HG03432 (cell line): ENCODE measurements around the gene TNIK.
"Not testable (repeated sequence)": the region's sequence is repeated elsewhere in the genome, so short reads cannot be mapped to it uniquely, and the experiment has no call there.

Source experiments
- ATAC-seq: cut with Tn5 transposase; IDR thresholded peaks from one replicate; pipeline ENCODE4 v1.9.1; 2021; ENCODE audit warnings: mild to moderate bottlenecking, moderate library complexity; ENCODE audit not compliant: unreplicated experiment

Gene TNIK

DNA sequence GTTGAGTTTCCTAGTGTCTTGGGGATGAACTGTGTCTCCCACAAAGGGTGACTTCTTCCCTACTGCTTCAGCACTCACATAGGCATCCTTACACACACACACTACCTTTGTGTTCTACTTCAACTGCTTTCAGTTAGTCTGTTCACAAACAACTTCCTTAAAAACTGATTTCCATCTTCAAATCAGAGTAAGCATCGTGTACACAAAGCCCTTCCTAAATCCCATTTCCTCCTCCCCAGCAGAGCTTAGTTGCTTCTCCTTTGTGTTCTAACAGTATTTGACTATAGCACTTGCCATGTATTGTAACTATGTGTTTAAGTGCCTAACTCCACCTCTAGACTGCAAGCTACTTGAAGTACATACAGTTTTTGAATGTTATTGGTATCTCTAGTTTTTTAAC is 71.7 kb downstream of the TNIK start:
- ATAC-seq = no peak

DNA sequence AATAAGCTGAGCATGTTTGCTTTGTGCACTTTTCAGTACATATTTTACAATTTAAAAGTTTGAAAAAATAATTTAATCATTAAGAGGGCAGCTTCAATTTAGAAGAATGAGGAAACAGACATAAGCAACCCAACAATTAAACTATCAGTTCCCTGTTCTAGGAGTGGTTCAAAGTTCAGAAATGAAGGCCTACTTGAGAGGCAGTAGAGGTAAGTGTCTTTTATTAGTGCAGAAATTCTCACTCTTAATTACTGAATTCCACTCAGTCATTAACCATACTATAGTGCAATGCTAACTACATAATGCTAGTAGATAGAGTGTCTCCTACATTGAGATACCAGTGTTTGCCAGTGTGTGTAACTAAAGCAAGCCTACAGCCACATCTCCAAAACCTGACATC is 73.1 kb downstream of the TNIK start:
- ATAC-seq = no peak

DNA sequence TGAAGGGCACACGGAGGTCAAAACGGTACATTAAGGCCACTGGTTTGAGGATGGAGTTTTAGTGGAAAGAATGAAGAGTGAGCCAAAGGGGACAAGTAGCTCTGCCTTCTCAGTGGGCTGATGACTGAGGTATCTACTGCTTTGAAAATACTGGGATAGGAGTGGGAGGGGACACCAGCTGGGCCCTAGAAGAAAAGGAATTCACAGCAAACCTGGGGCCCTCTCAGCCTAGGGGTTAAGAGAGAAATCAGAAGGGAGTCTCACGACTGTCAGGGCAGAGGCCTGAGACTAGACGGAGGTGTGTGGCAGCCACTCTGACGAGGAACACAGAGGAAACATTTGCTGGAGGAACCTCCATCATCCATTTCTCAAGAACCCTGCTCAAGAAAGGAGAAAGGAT is 75.1 kb downstream of the TNIK start:
- ATAC-seq = no peak

DNA sequence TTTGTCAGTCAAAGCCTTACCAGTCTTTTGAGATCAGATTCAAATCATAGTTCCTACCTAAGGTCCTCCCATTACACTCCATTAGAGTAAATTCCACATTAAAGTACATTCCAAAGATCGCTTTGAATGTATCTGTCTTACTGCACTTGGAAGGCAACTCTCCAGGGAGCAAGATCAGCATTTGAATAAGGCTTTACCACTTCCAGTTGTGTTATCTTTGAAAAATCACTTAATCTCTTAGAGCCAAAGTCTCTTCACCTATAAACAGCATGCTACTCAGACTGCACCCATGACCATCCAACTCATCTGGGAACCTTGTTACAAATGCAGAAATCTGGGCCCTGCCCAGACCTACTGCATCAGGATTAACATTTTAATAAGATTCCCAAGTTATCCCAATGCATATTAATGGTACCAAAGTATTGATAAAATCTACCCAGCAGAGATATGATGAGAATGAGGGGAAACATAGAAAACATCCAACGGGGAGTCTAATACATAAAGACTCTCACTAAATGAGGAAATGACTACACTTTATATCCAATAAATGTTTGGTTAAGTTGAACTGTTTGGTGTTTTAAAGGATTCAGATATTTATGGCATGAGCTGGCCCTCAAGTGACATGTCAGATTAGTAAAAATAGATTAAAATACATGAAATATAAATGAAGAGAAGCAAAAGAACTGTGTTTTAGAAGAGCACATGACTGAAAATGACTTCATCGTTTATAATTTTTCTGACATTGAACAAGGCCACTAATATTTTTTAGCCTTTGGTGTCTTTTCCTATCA is 75.9 kb downstream of the TNIK start:
- peak; percentile 10 for ATAC-seq

DNA sequence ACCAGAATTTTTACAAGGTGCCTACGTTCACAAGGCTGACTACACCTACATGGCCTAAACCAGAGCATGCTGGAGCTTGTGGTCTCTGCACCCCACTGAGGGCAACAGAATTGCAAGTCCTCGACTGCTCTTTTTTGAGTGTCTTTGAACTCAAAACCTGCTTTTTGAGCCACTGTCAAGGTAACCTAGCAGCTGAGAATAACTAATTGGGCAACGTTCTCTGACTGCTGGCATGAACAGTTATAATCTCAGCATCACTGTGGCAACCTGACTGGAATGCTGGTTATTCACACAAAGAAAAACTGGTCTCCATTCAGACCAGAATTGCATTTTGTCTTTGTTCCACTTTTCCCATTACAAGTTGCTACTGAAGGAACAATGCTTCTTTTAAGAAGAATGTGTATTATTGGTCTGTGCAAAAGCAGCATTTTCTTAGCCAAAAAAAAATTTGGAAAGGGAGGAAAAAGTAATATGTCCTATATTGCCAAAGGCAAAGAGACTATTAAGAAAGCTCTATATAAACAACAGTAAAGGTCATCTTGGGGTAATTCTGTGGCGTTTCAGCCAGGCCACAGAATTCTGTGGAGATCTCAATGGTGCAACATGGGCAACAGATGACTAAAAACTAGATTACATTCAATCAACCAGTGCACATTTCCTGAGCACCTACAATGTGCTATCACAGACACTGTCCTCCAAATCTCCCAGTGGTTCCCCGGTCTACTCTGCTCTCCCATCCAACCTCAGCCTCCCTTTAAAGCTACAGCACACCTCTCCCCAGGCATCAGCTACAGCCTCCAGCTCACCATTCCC is 76.8 kb downstream of the TNIK start:
- ATAC-seq = peak; percentile 73

DNA sequence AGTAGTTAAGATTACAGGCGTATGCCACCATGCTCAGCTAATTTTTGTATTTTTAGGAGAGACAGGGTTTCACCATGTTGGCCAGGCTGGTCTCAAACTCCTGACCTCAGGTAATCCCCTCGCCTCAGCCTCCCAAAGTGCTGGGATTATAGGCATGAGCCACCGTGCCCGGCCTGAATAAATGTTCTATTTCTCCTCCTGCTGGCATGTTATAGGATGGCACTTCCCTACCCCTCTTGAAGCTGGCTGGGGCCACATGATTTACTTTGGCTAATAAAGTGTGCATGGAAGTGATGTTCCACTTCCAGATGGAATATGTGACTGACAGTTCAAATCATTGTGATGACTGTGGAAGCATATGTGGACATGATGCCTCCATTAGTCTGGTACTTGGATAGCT is 77.9 kb downstream of the TNIK start:
- ATAC-seq = not testable (repeated sequence)

DNA sequence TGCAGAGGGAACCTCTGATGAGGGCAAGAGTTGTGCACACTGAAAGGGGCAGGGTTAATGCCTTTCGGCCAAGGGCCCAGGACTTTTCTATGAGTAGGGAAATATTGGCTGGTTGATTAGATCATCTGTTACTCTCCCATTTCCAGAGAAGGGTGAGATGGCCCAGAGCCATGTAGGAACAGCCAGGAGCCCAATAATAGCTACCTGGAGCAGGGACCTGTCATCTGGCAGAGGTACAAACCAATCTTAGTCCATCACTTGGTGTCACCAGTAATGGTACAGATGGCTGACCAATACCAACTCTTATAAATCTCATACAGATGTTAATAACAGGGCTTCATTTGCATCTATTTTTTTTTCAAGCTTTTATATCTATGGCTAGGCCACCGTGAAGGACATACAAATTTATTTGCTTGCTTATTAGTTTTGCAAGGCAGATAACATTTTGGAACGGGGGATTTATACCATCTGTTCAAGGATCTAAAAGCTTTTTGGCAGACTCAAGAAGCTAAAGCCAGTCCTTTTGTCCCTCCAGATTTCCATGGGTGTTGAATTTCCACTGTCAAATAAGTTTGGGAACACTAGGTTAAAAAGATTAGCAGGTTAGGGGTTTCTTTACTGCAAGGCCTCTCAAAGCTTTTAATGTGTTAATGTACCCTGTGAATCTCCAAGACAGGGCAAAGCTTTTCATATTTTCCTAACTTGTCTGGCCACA is 79.3 kb downstream of the TNIK start:
- ATAC-seq = no peak

DNA sequence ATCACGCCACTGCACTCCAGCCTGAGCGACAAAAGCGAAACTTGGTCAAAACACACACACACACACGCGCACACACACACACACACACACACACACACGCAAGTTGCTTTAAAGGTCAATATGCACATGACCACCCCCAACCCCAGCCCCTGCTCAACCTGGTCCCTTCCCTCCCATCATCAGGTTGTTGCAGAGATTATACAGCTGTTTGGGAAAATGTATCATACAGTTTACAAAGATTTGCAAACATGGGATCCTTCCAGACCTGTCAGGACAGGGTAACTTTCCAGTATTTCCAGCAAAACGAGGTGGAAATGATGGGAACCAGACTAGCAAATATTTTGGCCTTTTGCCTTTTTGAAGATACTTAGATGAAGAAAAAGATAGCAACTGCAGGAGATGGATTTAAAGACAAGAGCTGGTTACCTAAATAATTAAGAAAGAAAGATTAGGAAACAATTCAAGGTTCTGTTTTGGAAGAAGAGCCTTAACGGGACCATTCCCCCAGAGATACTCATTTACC is 80.2 kb downstream of the TNIK start:
- ATAC-seq = no peak

DNA sequence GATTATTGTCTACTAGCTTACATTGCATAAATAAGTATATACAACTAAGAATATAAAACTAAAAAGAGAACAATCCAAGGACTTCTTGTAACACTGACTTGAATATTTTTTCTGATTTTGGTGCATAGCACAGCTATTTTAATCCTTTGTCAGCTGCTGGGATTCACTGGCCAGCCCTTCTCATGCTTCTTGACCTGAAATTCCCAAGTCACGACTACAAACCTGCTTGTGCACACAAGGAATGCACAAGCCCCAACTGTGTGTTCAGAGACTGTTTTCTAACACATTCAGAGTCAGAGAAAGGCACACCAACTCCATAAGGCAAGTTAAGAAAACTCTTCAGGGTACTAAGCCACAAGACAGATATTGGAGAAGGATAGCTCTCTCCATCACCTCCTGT is 80.9 kb downstream of the TNIK start:
- ATAC-seq = no peak

DNA sequence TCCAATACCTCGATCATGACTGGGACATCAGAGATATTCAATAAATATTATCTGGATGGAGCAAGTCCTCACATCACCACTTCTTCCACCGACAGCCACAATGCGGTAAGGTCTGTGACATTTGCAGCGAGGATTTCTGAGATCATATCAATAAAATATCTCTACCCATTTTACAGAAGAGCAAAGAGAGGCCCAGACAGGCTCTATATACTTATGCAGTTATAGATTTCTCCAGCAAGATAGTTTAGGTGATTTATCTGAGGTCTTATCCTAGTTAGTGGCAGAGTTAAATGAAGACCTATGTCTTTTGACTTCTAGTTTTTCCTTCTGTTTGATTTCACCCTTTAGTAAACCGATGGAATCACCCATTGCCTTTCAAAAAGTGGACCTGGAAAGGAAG is 81.6 kb downstream of the TNIK start:
- ATAC-seq = no peak

DNA sequence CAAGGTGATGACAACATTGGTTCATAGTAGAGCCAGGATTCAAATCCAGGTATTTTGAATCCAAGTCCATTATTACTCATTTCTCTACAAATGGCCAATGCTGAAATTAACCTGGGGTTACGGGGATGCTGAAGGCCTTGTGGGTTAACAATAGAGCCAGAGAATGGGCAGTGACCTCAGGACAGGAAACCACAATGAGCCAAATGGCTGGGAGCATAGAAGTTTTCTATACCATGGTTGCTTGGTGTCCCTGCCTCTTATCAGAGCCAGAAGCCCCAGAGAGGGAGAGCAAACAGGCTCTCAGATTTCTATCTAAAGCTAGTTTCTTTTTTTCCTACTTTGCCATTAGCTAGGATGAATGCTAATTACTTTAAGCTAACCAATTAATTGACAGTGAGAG is 82.3 kb downstream of the TNIK start:
- no peak for ATAC-seq

DNA sequence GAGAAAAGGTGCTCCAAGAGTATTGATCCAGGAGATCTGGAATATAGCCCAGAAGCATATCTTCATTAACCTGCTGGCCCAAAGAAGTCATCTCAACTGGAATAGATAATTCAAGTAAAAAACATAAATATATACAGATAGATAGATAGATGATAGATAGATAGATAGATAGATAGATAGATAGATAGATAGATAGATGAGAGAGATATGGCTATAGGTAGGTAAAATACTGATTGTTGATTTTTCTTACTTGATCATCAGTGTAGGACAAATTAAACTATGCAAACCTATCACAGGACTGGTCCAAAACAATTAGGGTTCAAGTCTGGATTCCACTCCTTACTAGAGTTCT is 83.6 kb downstream of the TNIK start:
- no peak for ATAC-seq

DNA sequence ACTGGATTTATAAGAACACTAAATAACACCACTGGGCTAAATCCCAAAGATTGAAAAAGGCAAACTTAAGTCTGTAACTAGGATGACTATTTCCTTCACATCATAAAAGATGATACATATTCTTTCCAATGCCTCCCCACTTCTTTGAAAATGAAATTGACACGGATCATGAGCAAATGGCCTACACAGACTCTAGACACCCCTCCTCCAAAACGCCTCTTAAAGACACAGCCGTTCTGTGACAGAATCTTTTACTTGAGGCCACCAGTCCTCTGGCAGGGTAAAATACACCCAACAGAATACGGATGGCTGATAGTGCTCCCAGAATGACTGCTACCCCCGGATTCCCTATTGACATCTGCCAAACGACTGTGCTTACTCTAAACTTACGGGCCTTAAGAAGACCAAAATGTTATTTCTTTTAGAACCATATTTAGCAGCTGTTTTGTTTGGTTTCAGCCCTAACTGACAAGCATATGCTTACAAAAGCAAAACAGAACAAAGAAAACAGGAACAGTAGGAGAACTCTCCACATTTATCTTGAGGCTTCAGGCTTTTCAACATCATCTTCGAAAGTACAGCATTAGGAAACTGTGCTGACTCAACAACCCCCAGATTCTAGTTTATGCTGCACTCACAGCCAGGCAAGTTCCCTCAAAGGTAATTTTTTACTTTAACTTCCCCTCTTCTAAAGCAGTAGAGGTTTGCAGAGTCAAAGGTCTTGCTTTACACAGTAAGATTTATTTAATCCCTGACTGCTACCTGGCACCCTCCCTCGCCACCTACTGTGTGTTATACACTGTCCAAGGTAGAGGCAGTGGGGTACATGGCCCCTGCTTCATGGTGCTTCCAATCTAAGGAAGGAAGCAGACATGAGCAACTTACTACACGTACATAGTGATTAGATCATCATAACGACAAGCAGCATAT is 84.3 kb downstream of the TNIK start:
- ATAC-seq = no peak

DNA sequence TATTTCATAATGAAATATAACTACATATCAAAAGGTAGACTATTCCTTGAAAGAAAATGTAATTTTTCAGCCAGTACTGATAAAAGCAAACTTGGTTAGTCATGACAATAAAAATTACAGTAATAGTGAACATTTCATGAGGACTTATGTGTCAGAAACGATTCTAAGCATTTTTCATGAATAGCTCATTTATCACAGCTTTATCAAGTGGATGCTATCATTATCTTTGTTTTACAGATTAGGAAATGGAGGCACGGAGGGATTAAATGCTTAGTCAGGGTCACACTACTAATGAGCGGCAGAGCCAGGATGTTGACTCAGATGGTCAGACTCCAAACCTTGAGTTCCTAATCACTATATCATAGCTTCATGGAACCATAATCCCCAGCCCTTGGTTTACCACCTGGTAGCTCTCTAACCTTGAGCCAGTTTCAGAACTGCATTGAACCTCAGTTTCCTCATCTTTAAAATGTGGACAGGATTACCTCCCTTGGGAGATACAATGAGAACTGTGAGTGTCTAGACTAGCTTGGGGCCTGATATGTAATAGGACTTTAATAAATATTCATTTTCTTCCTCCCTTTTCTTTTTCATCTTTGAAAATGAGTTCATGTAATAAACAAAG is 85.4 kb downstream of the TNIK start:
- ATAC-seq = no peak

DNA sequence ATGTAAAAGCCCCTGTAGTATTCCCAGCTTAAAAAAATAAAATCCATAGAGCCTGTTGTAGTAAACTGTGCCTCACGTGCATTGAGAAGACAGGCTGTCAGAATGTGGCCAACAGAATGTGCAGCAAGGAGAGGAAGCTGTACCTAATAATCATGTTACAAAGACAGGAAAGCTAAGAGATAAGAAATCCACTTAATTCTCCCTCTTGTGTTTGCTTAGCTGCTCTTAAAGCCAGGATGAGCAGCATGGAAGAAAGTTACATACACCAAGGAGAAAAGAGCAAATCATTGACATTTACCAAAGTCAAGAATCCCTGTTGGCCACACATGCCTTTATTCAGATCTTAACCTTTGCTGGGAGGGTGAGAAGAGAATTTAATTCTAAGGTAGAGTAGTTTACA is 85.9 kb downstream of the TNIK start:
- no peak for ATAC-seq

DNA sequence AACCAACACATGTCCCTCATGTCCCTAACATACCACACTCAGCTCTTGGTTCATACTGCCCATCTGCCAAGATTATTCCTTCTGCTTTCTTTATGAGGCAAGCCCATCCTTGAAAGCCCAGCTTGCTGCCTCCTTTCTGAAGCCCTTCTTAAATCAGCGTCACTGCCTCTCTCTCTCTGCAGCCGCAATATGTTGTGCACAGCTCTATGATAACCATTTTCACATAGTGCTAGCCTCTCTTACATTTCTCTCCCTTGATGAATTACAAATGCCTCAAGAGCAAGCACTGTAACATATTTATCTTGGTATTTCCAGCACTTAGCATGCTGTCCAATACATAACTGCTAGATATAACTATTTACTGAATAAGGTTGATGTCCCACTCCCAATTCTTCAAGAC is 86.5 kb downstream of the TNIK start:
- ATAC-seq = no peak

DNA sequence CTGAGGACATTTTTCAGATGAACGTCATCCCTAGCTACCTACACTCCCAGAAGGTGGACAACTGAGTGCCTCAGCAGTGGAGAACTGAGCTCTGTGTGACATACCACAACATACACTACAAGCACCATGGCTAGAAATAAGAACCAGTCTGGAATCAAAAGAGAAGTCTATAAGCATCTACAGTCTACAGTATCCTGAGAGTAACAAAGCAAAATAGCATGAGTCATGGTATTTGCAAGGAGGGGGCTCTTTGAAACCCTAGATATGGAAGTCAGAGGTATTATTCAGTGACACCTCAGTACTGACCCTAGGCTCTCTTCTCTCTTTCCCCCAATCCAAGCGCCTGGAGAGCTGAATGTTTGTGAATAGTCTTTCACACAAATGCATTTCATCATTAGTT is 87.5 kb downstream of the TNIK start:
- no peak for ATAC-seq

DNA sequence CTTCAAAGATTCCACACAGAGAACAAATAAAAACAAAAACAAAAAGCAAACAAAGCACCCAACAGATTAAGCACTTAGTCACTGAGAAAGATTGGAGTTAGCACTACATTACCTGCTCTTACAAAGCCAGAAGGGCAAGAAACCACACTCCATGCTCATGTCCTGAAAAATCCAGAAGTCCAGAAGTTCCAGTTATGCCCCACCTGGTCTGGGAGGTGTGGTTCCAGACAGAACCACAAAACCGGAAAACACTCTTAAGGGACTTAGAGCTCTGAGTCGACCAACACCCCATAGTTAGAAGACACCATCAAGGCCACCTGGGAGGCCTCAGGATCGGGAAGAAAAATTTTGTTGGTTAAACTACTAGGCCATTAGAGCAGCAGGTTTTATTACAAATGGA is 88.9 kb downstream of the TNIK start:
- no peak for ATAC-seq

DNA sequence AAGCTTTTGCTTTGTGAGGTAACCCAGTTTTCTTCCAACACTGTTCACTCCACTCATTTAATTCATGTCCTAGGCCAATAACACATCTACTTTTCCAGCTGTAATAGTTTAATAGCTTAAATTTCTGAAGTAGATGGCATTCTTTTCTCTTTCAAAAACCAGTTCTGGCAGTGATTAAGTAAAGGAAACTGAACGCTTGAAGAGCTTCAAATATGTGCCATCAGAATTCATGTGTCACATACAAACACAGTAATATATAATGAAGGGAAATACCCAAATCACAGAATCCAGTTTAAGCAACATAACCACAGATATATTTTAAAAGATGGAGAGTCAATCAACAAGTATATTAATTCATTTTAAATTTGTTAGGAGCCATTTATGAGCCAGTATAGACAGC is 91.0 kb downstream of the TNIK start:
- no peak for ATAC-seq

DNA sequence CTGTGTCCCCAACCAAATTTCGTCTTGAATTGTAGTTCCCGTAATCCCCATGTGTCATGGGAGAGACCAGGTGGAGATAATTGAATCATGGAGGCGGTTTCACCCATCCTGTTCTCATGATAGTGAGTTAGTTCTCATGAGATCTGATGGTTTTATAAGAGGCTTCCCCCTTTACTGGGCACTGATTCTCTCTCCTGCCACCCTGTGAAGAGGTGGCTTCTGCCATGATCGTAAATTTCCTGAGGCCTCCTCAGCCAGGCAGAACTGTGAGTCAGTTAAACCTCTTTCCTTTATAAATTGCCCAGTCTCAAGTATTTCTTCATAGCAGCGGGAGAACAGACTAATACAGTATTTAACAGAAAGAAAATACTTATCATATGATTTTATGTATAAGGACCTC is 93.5 kb downstream of the TNIK start:
- not testable (repeated sequence) for ATAC-seq
